Colonic mucosa (tissue), 4 donors: ENCODE results near the gene ITGA11. TPM values are rescaled to one million over a fixed set of nuclear protein-coding genes. Genes with fewer than 3 reads are reported as not detected.

Experiments used
- DNase-seq: peaks from one replicate; pipeline ENCODE4 v3.0.0-alpha.2; 2020
- H3K27ac ChIP-seq: fragments of 200-600 bp; one replicate; pipeline ENCODE4 v1.8.0; 2021
- H3K27me3 ChIP-seq: fragments of 200-600 bp; one replicate; pipeline ENCODE4 v1.8.0; 2021
- H3K36me3 ChIP-seq: fragments of 200-600 bp; one replicate; pipeline ENCODE4 v1.8.0; 2021
- H3K4me1 ChIP-seq: fragments of 200-600 bp; one replicate; pipeline ENCODE4 v1.8.0; 2021; ENCODE audit warnings: mild to moderate bottlenecking
- H3K4me3 ChIP-seq: fragments of 200-600 bp; one replicate; pipeline ENCODE4 v1.8.0; 2021
- H3K9ac ChIP-seq, 2 donors: one replicate each; pipeline ENCODE4 v1.7.0; 2013; ENCODE audit warnings: control low read depth in 2 of 2, low read depth in 2 of 2, low read length in 2 of 2
- H3K9me3 ChIP-seq: fragments of 200-600 bp; one replicate; pipeline ENCODE4 v1.8.0; 2021
- intact Hi-C: fragments of 100-400 bp; cut with DNase I; formaldehyde crosslinking; loops from one replicate; pipeline ENCODE4 v1.14.1; 2022
- total RNA-seq, 2 donors: library from RNA; stranded (reverse); fragmentation: NEBNext Ultra II Directional in 1 of 2; extraction: Animal tissue kit (Norgen Biotek cat#: 25700) in 1 of 2; gene quantifications; one replicate each; pipeline ENCODE4 v1.2.1, GENCODE V29; 2021
- TF ChIP-seq, protein P1 (sequence below): fragments of 200-600 bp; IDR thresholded peaks from one replicate; pipeline ENCODE4 v1.8.0; 2022; ENCODE audit warnings: antibody characterized with exemption, mild to moderate bottlenecking
- donor health status: healthy.
- donor health status: DM: no; HTN: no; CAD: no.
- donor health status: DM: no; HTN: no; CAD: no.

ITGA11 gene
- total RNA-seq, 2 donors from 2014 or later, result 2.4 to 4.1 TPM

DNA sequence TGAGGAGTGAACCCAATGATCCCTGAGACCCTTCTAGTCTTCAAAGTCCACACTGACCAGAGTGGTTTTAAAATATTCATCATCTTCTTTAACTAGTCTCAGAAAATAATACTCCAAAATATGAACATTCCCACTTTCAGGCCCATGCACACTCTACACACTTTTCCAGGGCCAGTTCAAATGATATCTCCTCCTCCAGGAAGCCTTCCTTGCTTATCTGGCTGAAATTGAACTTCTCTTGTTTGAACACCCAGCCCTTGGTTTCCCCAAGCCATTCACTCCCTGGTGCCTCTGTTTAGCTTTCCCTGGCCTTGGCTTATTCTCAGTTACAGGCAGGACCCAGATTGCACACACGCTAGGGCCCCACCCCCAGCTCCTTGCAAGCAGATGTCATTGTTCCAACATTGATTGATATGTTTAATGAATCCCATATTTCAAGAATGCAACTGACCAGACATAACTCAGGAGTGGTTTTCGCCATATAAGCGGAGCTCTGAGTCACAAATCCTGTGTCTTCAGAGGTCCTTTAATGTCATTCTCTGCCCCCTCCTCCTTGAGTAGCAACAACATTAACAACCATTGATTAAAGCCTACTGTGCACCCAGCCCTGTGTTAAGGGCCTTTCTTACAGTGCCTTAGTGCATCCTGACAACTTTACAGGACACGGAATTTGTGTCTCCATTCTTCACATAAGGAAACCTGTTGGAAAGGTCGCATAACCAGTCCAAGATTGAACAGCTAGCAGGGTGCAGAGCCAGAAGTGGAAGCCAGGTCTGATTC, 2.1 kb downstream of the ITGA11 start:
- peaks cover 23% of the 10 kb centered on the region for H3K27me3 ChIP-seq
- no peaks in the 10 kb centered on the region for H3K4me1 ChIP-seq
- no peak overlapping the region for H3K27ac ChIP-seq

DNA sequence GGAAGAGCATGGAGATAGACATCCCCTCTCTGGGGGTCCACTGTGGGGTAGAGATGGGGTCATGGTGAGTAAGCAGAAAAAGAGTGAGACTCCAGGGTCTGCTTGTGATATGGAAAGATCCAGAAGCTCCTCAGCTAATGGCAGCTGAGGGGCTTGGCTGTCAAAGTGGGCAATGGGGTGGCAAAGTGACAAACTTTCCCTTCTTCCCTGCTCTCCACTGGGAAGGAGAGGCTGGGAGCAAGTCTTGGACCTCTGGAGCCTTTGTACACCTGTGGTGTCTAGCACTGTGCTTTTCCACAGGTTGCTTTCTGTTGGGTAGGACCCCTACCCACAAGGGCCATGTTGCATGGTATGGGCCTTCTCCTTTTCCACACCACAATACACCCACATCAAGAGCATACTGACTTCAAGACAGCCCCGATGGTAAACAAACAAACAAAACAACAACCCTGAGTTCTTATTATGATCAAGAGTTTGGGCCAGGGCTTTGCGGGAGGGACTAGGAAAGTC, 3.5 kb downstream of the ITGA11 start:
- no peak for DNase-seq
- no peaks in the 10 kb centered on the region for H3K4me1 ChIP-seq
- no peaks in the 10 kb centered on the region for H3K36me3 ChIP-seq
- H3K27ac ChIP-seq, result no peak overlapping the region
- no peaks in the 10 kb centered on the region for H3K9me3 ChIP-seq
- no peak overlapping the region for H3K4me3 ChIP-seq
- intact Hi-C loops, result no loop called here
- TF ChIP-seq, protein P1, sequence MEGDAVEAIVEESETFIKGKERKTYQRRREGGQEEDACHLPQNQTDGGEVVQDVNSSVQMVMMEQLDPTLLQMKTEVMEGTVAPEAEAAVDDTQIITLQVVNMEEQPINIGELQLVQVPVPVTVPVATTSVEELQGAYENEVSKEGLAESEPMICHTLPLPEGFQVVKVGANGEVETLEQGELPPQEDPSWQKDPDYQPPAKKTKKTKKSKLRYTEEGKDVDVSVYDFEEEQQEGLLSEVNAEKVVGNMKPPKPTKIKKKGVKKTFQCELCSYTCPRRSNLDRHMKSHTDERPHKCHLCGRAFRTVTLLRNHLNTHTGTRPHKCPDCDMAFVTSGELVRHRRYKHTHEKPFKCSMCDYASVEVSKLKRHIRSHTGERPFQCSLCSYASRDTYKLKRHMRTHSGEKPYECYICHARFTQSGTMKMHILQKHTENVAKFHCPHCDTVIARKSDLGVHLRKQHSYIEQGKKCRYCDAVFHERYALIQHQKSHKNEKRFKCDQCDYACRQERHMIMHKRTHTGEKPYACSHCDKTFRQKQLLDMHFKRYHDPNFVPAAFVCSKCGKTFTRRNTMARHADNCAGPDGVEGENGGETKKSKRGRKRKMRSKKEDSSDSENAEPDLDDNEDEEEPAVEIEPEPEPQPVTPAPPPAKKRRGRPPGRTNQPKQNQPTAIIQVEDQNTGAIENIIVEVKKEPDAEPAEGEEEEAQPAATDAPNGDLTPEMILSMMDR, result no peak
- H3K27me3 ChIP-seq, result peaks cover 22% of the 10 kb centered on the region
- H3K9ac ChIP-seq, result no peak overlapping the region

More for the DNA sequence above, 2.1 kb downstream of the ITGA11 start:
- H3K36me3 ChIP-seq, result no peaks in the 10 kb centered on the region
- H3K4me3 ChIP-seq, result no peak overlapping the region
- intact Hi-C loops, result no loop called here
- H3K9me3 ChIP-seq, result no peaks in the 10 kb centered on the region
- TF ChIP-seq, protein P1, result no peak
- no peak overlapping the region for H3K9ac ChIP-seq
- DNase-seq, result peak; percentile 0

DNA sequence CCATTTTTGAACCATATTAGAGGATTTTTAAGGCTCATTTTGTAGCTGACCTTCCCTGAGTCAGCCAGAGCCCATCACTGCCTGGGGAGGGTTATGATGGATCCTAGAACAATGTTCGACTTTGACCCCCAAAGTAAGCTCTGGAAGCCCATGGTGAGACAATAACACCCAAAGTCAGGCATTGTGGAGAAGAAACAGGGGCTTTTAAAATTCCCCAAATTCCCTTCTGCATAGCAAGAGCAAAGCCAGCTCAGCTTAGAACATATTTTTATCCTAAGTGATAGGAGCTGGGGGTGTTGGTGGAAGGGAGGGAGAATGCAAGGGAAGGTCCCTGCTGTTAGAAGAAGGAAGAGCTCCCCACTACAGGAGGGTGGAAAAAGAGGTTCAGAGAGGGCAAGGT, 4.0 kb downstream of the ITGA11 start:
- H3K4me1 ChIP-seq, result no peaks in the 10 kb centered on the region
- no peak overlapping the region for H3K9ac ChIP-seq
- TF ChIP-seq, protein P1, result no peak
- no peak for DNase-seq
- no peaks in the 10 kb centered on the region for H3K9me3 ChIP-seq
- no peak overlapping the region for H3K4me3 ChIP-seq
- no peaks in the 10 kb centered on the region for H3K36me3 ChIP-seq
- intact Hi-C loops, result no loop called here
- H3K27ac ChIP-seq, result no peak overlapping the region
- peaks cover 22% of the 10 kb centered on the region for H3K27me3 ChIP-seq

DNA sequence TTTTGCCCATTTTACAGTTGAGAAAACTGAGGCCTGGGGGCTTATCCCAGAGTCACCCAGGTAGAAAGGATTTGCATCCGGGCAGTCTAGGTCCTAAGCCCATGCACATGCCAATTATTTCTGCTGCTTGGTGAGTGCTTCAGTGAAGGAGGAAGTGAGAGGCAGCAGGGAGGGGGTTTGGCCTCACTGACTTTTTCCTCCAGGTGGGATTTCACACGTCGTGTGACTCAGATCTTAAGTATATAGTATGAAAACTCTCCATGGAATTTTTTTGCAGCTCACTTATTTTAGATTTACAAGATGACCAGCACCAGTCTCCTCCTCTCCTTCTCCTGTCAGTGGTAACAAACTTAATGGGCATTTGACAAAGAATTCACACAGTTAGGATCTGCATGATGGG, 4.6 kb downstream of the ITGA11 start:
- Histone ChIP-seq H3K9me3 (no peaks in the 10 kb centered on the region), H3K36me3 (no peaks in the 10 kb centered on the region), H3K27ac (no peak overlapping the region), H3K4me1 (no peaks in the 10 kb centered on the region), H3K9ac (no peak overlapping the region), H3K27me3 (peaks cover 17% of the 10 kb centered on the region), H3K4me3 (no peak overlapping the region)
- TF ChIP-seq, protein P1, result no peak
- intact Hi-C loops, result no loop called here
- DNase-seq, result no peak

DNA sequence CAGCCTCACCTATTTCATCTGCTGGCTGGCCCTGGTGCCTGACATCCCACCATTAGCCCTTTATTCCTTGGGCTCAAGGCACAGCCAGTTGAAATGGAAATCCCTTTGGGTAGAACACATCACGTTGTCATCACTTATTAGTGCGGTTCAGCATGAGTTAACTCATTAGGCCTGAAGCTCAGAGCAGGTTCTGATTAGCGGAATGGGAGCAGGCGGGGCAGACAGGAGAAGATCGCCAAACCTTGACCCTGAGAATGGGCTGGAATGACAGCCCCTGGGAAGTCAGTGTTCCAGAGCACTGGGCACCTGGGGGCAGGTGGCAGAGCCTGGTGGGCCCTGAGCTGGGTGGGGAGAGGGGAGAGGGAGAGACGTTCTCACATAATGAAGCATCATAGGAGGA, 5.8 kb downstream of the ITGA11 start:
- Histone ChIP-seq H3K27ac (no peak overlapping the region), H3K27me3 (peaks cover 5% of the 10 kb centered on the region), H3K9ac (no peak overlapping the region), H3K4me1 (no peaks in the 10 kb centered on the region), H3K9me3 (no peaks in the 10 kb centered on the region), H3K4me3 (no peak overlapping the region), H3K36me3 (no peaks in the 10 kb centered on the region)
- TF ChIP-seq, protein P1, result no peak
- no peak for DNase-seq
- intact Hi-C loops, result no loop called here
